HG02973 (cell line): Measurements from ENCODE around the gene IFIT1.
A peak's percentile ranks its signal among the peaks of the same experiment; 100 is the strongest.
"Not testable (repeated sequence)": the region's sequence is repeated elsewhere in the genome, so short reads cannot be mapped to it uniquely, and the experiment has no call there.

Experiments
- ATAC-seq: cut with Tn5 transposase; IDR thresholded peaks from one replicate; pipeline ENCODE4 v1.9.1; 2021; ENCODE audit warnings: moderate library complexity; ENCODE audit not compliant: unreplicated experiment

The IFIT1 gene

DNA sequence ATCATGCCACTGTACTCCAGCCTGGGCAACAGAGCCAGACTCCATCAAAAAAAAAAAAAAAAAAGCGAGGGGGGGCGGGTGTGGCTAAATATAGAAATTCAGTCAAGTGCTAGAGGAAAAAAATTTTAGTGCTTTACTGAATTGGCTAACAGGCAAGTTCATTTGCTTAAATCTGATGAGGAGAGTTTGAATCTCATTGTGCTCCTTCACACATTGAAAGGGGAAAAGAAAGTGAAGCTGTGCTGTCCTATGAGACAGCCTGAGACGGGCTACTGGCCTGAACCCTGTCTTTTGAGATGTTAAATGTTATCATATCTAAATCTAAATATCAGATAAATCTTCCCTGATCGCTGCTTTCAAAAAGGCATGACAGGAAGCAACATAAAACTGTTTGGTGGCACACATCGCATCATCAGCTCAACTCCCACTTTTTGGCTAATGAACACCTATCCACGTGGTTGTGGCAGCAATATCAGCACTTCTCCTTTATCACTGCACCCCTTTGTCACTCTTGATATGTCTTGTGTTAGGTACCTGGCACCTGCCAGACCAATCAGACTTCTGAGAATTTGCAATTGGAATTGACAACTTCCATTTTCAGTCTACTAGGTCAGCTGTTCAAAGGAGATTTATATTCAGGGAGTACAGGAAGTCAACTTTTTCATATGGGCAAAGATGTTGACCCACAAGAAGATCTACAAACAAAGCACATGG lies 28.5 kb upstream of the IFIT1 start:
- ATAC-seq: no peak

GRCh38 chr10:89364531-89364930 lies 27.9 kb upstream of the IFIT1 start:
- peak; percentile 34 for ATAC-seq

DNA sequence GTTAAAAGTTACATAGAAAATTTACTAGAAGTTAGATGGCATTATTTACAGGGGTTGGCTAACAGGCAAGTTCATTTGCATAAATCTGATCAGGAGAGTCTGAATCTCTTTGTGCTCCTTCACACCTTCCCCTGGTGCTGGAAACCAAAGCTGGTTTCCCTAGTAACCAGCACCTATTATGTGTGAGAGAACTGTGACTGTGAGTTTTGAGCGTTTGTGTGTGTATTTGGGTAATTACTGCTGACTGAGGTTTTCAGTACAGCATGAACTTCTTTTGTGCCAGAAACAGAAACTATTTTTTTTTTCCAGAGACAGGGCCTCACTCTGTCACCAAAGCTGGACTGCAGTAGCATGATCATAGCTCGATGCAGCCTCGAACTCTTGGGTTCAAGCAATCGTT lies 24.9 kb upstream of the IFIT1 start:
- peak; percentile 76 for ATAC-seq

- ATAC-seq: no peak
Observed at GRCh38 chr10:89368129-89368528, 24.3 kb upstream of the IFIT1 start.

- ATAC-seq: no peak
Observed at GRCh38 chr10:89369156-89370105, 23.0 kb upstream of the IFIT1 start.

DNA sequence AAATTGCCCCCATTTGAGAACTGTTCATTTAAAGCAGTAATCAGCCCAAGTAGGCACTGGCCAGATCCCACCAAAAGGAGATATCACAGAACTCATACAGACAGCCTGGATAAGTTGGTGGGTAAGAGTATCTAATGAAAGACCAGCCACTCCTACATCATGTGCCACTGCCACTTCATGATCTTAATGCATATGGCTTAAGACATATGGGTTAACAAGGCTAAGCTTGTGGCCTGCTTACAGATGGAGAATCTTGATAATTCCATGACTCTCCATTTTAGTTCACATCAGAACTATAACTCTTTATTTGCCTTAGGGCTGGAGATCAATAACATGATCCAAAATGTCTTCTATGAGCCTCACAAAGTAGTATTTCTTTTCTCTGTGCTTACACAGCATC lies 21.3 kb upstream of the IFIT1 start:
- no peak for ATAC-seq

DNA sequence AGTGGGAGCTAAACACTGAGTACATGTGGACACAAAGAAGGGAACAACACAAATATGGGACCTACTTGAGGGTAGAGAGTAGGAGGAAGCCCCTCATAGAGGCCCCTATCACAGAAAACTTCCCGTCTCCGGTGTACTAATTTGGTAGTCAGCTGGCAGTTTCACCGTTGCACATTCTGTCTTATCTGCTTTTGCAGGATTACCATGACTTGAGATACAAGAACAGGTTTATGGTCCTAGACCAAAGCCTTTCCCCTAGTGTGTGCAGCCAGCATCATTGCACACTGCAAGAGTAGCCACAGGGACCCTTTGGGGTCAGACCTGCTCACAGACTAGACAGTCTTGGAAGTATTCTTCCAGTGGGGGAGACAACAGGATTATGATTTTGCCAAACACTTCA lies 20.4 kb upstream of the IFIT1 start:
- no peak for ATAC-seq

DNA sequence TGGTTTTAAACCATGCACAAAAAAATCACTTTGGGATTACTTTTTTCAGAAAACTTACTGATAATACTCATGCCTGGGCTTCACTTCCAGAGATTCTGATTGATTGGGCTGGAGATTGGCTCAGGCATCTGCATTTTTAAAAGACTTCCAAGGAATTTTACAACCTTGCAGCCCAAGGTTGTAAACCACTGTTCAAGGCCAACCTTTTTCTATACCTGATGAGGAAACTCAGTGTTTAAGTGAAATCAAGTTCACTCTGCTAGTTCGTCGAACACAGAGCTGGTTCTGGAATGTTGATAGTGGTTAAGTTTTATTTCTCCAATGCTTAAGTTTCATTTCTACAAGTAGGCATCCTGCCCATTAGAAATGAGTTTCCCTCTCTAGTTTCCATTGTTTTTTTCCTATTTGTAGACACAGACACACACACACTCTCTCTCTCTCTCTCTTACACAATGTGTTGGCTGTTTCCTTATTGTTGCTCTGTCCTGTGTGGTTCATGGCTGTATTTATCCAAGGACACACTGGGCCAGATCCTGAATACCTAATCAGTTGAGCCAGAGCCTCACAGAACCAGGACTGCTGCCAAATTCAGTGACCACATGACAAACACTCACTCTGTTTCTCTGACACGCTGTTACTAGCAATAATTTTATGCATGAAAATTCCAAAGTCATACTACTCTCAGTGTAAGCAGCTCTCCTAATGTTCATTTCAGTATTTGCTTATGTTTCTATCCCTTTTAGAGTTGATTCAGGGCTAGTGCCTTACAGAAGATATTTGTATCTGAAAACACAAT lies 18.3 kb upstream of the IFIT1 start:
- ATAC-seq: no peak

GRCh38 chr10:89374713-89375141 lies 17.7 kb upstream of the IFIT1 start:
- ATAC-seq: no peak

GRCh38 chr10:89377705-89378637 lies 14.5 kb upstream of the IFIT1 start, which contains the start of gene IFIT1B:
Gene IFIT1B (plus strand): TSS chr10:89378056. CDS start chr10:89378136, 80 bp downstream.
- no peak for ATAC-seq

DNA sequence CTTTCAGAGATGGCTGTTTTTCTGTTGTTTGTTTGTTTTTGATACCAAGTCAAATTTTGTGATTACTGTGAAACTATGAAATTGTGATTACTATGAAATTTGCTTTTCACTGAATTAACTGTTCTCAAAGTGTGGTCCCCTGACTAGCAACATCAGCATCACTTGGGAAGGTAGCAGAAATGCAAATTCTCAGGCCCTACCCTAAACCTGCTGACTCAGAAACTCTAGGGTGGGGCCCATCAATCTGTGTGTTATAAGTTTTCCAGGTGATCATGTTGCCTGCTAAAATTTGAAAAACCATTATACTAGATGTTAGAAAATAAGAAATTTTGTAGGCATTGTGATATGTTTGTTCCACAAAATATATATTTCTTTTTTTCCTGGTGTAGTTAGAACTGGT lies 13.3 kb upstream of the IFIT1 start:
- ATAC-seq: no peak

DNA sequence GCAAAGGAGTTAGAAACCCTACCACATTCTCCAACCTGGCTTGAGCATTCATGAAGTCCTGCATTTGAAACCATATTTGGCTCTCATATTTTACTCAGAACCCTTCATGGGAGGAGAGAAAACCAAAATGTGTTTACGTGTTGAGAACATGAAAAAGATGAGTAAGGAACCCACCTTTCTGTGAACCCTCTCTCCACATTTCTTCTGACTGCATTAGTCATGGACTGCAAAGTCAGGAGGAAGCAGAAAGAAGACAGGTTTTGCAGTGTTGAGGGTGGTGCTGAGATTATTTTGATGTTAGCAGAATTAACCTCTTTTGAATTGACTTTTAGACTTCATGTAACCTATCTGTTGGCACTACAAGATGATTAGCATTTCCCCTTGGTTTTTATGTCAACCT lies 9.7 kb upstream of the IFIT1 start:
- no peak for ATAC-seq

DNA sequence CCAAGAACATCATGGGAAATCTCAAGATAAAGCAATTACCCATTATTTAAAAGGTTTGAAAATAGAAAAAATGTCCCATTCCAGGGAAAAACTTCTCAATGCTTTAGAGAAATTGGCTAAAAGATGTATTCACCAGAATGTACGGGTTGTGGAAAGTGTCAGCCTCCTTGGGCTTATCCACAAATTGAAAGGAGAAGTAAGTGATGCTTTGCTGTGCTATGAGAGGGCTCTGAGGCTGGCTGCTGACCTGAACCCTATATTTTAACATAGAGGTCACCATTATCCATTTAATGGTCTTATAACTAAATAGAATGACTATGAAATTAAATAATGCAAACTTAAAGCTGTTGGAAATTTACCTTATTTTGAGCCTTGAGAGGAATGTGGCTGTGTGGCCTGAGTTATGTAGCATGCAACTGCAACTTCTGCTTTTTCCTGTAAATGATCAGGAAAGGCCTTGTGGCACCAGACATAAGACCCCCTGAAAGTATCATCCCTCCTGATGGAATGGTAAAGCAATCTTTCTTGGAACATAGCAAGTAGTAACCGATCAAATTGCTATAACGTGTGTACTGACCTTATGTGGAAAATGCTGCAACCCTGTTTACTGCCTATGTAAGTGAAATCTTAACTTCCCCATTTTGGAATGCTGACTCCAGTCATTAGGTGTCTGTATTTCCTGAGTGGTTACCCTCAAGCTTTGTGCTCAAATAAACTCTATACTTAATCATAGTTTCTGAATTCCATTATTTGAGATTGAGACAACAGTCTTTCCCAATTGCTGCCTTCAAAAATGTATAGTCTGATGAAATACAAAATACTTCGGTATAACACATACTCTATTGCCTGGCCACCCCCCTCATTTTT lies 7.7 kb upstream of the IFIT1 start:
- ATAC-seq: no peak

- ATAC-seq: no peak
Observed at GRCh38 chr10:89388806-89389205, 3.6 kb upstream of the IFIT1 start.

DNA sequence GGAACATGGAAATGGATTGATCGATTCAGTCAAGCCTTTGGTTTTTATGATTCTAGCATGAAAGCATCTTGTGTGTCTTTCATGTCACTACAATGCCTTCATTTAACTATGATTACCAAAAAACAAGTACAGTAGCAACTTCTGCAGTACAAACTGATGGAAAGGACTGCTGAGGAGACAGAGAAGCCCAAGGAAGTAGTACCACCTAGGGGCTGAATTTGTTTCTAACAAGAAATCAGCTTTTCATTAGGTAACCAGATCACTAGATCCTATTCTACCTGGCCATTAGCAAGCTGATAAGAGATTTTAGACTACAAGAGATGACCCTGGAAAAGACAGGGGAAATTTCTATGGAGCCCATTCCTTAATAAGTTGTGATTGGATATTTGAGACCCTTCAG lies 3.2 kb upstream of the IFIT1 start:
- ATAC-seq: no peak

DNA sequence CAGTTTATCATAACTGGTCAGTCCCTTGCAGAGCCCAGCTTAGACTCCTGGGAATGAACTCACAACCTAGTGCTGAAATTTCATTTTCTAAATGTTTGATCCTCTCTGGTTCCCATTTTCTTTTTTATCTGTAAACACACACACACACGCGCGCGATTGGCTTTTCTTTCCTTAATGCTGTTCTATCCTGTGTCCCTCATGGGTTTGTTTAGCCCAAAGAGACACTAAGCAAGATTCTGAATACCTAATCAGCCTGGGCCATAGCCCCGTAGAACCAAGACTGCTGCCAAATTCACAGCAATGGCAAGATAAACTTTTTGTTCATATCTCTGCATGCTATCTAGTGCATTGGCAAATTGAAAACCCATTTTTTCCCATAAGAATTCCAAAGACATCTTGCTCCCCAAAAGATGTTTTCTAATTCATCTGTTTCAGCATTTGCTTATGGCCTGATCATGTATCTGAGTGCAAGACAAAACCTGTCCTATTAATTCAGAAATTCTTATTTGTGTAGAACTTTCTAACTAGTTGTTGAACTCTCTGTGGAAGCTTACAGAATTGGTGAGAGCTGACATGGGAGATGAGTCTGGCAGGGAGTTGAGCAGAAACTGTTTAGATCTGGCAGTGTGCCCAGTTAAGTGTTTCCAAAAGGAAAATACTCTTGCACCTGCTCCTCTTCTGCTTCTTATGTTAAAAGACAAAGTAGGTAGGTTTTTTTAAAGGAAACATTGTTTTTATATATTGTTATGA lies 1.8 kb upstream of the IFIT1 start:
- no peak for ATAC-seq

GRCh38 chr10:89391226-89391576 lies 1.2 kb upstream of the IFIT1 start:
- not testable (repeated sequence) for ATAC-seq

- ATAC-seq: peak; percentile 42
Observed at GRCh38 chr10:89392974-89393373, 551 bp downstream of the IFIT1 start.

- ATAC-seq: no peak
Observed at GRCh38 chr10:89393898-89394297, 1.5 kb downstream of the IFIT1 start.
